Fibroblast of skin of scalp (primary cell): Measurements from ENCODE around the gene MIEF1.
"Not testable (repeated sequence)": the region's sequence is repeated elsewhere in the genome, so short reads cannot be mapped to it uniquely, and the experiment has no call there.

Experiments
- DNase-seq: peaks from one replicate; pipeline ENCODE4 v3.0.0-alpha.2; 2013

Gene MIEF1

DNA sequence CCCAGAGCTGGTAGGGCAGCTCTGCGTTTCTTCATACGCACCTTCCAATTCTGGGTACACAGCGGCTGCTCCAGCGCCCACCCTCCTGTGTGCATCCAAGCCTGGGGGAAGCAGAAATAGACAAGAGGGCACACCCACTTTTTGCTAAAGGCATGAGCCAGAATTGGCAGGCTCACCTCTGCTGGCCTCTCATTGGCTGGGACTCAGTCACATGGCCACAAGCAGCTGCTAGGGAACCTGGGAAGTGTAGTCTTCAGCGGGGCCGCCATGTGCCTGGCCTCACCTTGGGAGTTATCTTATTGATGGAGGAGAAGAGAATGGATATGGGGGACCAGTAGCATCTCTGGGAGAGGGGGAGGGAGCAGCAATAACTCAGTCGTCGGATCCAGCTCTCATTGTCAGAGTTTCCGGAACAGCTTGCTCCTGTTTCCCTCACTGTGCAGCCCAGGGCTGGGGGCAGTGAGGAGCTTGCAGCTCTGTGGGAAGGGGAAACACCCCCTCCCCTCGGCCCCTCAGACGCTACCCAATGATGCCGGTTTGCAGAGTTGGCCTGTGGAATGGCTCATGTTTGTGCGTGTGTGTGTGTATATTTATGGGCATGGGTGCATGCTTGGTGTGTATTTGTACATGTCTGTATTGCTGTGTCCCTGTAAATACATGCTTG lies 11.8 kb upstream of the MIEF1 start:
- peak; percentile 67 for DNase-seq

DNA sequence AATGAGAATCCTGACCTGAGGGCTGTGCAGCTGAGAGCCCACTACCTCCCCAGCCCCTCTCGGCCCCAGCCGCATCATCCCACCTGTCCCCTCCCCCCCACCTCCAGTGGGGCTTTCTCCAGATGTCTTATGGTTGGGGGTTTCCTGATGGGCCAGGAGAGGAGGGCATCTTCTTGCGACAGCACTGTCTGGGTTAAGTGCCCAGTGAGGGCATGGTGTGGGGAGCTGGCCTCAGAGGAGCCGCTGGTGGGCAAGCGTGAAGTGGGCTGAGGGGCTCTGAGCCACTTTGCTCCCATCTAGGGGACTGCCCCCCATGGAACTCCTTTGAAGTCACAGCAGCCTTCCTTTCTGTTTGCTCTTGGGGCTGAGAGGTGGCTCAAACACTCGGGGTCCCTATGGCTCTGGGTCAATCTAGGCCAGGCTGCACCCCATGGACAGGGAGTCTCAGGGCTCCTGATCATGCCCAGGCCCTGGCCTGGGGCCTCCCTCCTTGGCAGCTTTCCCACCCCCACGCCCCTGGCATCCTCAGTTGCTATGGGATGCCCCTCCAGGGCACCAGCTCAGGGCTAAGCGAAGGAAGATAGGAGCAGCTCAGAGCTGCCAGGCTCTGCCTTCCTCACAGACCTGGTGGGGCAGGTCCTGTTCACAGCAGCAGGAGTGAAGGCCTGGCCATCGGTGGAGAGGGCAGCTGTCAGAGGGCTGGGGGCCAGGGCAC lies 11.0 kb upstream of the MIEF1 start:
- DNase-seq = no peak

- no peak for DNase-seq
Observed at GRCh38 chr22:39491696-39492095, 10.4 kb upstream of the MIEF1 start.

GRCh38 chr22:39492186-39492585 lies 9.9 kb upstream of the MIEF1 start:
- no peak for DNase-seq

- DNase-seq = peak; percentile 90
Observed at GRCh38 chr22:39493759-39494158, 8.3 kb upstream of the MIEF1 start.

- DNase-seq = no peak
Observed at GRCh38 chr22:39494471-39495120, 7.5 kb upstream of the MIEF1 start.

DNA sequence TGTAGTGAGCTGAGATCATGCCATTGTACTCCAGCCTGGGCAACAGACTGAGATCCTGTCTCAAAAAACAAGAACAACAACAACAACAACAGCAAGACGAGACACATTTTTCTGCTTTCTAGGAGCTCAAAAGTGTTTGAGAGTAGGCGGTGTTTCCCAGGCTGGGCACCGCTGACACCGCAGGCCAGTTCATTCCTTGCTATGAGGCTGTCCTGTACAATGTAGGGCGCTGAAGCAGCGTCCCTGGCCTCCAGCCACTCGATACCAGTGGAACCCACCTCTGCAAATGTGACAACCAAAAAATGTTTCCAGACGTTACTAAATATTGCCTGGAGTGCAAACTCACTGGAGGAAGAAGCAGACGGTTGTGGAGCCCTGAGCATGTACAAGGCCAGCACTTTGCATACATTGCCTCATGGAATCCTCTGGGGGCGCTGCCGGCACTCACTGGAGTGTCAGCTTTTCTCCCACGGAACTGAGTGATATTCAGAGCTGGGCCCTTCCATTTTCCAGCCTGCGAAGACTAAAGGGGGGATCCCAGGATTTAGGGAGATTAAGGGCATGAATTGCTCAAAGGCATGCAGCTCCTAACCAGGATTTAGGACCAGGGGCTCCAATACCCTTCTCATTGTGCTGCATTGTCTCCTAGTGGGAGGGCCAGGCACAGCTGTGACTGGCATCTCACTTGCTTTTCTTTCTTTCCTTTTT lies 5.8 kb upstream of the MIEF1 start:
- peak; percentile 64 for DNase-seq

- no peak for DNase-seq
Observed at GRCh38 chr22:39497429-39497828, 4.7 kb upstream of the MIEF1 start.

- DNase-seq = no peak
Observed at GRCh38 chr22:39498368-39498767, 3.7 kb upstream of the MIEF1 start.

GRCh38 chr22:39498802-39499201 lies 3.3 kb upstream of the MIEF1 start:
- no peak for DNase-seq

- DNase-seq = no peak
Observed at GRCh38 chr22:39500101-39500500, 2.0 kb upstream of the MIEF1 start.

DNA sequence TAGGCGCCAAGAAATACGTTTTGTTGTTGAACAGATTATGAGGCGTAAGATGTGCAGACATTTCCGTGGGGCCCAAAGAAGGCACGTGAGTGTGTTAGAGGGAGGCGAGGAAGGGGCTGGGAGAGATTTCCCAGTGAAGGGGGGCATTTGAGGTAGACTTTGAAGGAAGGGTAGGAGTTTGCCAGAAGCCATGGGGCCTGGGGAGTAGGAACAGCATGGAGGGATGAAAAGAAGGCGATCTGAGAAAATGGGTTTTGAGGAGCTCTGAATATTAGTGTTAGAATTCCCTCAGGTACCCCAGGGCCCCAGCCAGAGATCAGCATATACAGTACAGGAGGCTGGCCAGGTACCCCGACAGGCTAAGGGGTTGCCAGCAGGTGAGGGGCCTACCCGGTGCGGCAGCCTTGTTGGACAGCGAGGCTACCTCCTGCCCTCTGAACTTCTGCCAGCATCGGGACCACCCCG lies 414 bp upstream of the MIEF1 start:
- no peak for DNase-seq

DNA sequence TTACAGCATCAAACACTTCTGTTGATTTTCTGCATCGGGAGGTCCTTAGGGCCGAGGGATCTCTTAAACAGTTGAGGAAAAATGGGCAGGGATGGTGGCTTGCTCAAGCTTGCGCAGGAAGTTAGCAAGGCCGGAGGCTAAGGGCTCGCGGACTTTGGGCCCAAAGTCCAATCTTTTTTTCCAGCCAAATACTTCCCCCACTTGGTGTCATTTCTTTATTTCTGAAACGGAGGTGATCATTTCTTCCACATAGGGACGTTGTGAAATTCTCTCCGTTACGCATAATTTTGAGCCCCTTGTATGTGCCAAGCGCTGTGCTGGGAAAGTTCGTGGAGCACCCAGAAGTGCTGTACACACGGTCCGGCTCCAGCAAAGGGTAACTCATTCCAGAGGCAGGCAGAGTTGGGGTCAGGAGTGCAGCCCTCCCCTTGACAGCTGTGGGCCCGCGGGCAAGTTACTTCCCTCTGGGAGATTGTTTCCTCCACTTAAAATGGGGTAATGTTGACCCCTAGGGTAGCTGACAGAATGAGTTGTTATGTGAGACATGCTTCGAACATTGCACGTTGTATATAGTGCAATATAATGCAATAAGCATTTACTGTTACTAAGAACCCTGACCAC lies 809 bp downstream of the MIEF1 start:
- DNase-seq = no peak

DNA sequence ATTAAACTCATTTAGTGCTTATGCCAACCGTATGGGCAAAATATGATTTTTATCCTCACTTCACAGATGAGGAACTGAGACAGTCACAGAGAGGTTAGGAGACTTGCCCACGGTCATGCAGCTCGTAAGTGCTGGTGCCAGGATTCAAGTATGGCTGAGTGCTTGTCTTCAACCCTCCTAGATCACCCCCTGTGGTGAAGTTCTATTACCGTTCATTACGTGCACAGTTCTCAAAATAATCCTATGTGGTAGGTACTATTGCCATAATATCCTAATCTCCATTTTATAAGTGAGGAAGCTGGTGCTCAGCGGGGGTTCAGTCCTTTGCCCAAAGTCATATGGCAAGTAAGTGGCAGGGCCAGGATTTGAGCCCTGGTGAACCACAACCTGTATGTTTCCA lies 1.5 kb downstream of the MIEF1 start:
- DNase-seq = no peak

GRCh38 chr22:39504071-39504470 lies 2.0 kb downstream of the MIEF1 start:
- DNase-seq = no peak

- not testable (repeated sequence) for DNase-seq
Observed at GRCh38 chr22:39507021-39507420, 4.9 kb downstream of the MIEF1 start.

- no peak for DNase-seq
Observed at GRCh38 chr22:39508393-39508792, 6.3 kb downstream of the MIEF1 start.

DNA sequence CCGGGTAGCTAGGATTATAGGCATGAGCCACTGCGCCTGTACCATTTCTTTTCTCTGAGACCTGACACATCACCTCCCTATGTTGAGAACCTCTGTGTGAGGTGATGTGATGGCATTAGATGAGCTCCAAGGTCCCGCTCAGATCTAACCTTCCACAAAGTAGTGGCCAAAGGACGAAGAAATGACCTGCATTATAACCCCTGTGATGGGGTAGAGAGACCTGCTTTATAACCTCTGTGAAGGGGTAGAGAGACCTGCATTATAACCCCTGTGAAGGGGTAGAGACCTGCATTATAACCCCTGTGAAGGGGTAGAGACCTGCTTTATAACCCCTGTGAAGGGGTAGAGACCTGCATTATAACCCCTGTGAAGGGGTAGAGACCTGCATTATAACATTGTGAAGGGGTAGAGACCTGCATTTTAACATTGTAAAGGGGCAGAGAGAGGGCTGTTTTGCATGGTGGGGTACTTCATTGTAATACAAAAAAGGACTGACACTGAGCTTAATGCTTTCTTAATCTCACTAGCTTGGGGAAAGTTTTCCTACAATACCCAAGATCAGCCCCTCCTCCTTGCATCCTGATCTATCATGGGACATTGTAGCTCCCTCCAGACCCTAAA lies 8.5 kb downstream of the MIEF1 start:
- no peak for DNase-seq

- DNase-seq = no peak
Observed at GRCh38 chr22:39511226-39511625, 9.1 kb downstream of the MIEF1 start.

DNA sequence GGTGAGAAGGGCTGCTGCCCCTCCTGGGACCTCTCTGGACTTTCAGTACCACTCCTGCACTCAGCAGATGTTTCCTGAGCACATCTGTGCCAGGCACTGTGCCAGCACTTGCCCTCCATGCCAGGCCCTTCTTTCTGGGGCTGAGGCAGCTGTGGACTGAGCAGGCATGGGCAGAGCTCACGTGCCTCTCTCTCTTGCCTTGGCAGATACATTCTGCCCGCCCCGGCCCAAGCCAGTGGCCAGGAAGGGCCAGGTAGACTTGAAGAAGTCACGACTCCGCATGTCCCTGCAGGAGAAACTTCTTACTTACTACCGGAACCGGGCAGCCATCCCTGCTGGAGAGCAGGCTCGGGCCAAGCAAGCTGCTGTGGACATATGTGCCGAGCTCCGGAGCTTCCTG lies 9.9 kb downstream of the MIEF1 start:
- no peak for DNase-seq

- no peak for DNase-seq
Observed at GRCh38 chr22:39513791-39514190, 11.7 kb downstream of the MIEF1 start.

GRCh38 chr22:39514373-39514973 lies 12.4 kb downstream of the MIEF1 start:
- DNase-seq = peak; percentile 56
